Stimulated activated CD4-positive, alpha-beta T cell treated with anti-CD3 and anti-CD28 coated beads, TNF-alpha, amount 100 ng/mL, for 1 hour (primary cell): Measurements from ENCODE around the gene MGAT3.

Source experiments
- DNase-seq, 3 donors: peaks; one replicate each; pipeline ENCODE4 v3.0.0-alpha.2; 2020; ENCODE audit warnings: low read depth in 3 of 3, low spot score in 1 of 3

MGAT3 gene

DNA sequence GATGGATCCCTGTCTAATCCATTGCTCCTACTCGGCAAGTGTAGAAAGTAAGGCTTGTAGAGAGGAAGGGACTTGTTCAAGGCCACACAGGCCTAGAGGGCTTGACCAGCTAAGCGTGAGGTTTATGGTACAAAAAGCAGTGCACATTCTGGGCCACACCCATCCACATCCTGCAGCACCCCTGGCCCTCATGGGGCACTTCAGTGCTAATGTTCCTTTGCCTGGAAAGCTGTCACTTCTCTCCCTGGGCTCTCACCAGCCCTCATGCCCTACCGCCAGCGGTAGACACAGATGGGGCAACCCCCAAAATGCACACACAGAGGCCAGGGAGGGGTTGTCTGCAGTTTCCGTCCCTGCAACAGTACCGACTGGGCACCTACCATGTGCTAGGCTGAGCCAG is 7.1 kb upstream of the MGAT3 start:
- no peak for DNase-seq

DNA sequence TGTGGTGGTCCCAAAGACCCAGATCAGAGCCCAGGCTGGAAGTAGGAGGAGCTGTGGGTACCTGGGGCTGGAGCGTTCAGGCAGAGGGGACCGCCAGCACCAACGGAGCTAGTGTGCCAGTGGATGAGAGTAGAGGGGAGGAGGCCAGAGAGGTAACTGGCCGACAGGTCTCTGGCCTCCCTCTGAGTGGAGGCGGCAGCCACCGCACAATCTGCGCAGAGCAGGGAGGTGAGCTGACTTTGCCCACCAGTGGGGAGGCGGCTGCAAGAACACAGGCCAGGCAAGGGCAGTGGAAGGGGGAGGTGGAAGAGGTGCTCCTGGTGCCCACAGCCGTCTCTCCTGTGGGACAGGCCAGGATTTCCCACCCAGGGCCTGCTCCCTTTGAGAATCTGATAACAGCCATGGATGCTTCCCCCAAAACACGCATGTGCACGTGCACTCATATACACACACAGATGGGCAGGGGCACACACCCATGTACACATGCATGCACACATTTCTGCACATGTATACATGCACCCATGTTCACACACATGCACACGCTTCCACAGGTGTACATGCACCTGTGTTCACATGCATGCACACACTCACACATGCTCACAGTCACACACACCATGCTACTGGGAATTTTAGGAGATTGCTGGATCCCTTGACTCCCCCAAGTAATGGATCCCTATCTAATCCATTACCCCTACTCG is 6.4 kb upstream of the MGAT3 start:
- no peak for DNase-seq

DNA sequence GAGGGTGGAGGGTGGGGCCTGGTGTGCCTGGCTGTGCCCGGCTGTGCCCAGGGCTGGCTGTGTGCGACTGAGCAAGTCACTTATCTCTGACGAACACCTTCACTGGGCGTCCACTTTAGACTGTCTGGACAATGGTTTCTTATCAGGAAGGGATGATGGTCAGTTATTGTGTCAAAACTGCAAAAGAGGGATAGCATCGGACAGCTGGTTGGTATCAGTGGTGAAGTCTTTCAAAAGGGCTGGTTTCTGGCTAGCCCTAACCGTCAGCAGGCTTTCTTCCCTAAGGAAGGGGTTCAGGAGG is 4.1 kb upstream of the MGAT3 start:
- DNase-seq = no peak

DNA sequence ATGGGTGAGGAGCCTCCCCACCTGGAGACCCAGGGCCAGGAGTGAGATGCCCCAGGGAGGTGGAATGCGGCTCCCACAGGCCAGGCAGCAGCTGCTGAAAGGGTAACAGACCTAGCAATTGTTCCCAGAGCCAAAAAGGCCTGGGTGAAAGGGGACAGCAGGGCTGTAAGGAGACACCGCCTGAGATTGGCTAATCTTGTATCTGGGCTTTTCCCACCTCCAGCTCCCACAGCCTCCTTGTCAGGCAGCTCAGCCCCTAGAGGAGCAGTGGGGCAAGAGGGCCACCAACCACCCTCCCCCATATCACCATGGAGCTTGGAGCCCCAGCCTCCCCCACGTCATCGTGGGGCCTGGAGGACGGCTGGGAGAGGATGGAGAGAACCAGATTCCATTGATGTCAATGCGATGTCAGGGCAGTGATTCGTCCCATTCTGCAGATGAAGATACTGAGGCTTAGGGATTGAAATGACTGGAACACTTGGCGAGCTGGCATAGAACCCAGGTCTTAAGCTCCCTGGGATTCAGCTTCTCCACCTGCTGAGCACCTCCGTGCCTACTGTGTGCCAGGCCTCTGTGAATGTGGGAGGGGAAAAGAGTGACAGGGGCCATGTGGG is 2.9 kb upstream of the MGAT3 start:
- DNase-seq = no peak

DNA sequence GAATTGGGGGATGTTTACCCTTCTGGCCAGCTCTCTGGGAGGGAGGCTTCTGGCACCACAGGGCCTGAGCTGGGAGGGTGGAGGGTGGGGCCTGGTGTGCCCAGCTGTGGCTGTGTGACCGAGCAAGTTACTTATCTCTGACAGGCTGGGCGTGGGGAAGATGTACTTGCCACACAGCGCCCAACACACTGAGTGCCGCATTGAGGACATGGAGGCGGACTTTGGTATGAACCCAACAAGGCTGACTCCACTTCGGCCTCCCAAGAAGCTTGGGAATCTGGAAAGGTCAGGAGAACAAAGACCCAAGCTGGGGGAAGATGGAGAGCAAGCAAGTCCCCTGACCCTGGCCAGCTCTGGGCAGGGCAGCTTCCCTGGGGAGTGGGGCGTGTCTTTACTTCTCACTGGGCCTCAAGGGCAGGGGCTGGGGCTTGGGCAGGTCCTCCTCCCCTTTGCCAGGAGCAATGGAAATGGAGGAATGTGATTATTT is 2.4 kb upstream of the MGAT3 start:
- DNase-seq = no peak

DNA sequence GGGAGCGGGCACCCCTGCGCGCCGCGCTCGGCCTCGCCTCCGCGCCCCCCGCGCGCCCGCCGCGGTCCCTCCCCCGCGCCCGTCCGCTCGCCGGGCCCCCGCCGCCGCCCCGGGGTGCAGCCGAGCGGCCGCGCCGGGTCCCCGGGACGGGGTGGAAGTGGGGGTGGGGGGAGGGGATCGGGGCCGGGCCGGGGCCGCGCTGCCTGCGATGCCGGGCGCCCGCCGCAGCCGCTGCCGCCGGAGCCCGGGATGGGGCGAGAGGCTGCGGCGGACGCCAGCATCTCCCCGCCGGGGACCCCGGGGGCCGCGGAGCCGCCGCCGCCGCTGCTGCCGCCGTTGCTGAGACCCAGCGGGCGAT is 365 bp downstream of the MGAT3 start:
- no peak for DNase-seq

DNA sequence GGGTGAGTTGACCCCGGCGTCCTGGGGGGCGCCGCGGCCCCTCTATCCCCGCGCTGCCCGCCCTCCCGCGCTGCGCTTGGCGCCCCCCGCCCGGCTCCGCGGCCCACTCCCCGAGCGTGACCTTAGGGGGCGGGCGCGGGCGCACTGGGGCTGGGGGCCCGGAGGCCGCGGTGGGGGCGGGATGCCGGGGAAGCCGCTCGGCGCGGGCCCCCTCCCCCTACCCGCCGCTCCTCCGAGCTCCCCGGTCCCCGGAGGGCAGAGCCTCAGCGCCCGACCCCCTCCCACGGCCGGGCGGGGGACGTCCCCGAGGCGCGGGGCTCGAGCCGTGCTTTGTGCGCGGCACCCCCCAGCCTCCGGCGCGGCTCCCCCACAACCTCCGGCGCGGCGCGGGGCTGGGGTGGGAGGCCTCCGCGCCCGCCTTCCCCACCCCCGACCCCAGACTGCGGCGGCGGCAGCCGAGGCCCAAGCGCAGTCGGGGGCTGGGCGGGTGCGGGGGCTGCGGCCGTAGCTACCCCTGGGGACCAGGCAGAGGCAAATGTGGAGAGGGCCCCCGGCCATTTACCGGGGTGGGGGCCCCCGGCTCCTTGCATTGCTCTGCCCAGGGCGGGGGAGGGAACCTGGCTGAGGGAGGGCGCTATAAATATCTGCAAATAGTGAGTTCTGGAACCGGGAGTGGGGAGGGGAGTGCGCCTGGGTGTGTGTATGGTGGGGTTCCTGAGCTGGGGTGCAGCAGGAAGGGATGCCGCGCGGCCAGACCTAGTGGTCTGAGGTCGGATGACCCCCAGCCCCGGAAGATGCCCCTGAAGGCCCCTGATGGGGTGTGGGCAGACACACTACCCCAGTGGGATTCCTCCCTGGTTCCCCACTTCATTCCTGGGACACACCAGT is 988 bp downstream of the MGAT3 start:
- DNase-seq = no peak

DNA sequence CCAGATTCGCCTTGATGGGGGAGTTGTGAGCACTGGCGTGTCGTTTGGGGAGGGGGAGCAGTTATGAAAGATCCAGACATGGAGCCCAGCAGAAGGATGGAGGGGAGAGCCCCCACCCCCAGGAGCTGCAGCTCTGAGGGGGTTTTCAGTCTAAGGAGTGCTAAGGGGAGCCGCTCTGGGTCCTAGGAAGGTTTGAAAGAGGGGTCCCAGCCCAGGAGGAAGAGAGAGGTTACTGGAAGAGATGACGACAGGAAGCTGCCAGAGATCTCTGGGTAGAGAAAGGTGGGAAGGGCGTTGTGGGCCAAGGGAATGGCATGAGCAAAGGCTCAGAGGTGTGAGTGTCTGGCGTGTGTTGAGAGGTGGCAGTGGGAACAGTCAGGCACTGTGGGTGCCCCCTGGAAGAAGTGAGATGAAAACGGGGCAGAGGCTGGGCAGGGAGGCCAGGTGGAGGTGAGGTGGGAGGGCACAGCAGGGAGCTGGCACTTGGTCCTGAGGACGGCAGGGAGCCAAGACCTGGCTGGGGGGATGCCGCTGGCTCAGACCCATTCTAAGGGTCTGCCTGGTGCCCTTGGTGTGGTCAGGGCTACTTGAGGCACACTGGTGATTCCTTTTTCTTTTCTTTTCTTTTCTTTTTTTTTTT is 1.8 kb downstream of the MGAT3 start:
- DNase-seq = no peak

DNA sequence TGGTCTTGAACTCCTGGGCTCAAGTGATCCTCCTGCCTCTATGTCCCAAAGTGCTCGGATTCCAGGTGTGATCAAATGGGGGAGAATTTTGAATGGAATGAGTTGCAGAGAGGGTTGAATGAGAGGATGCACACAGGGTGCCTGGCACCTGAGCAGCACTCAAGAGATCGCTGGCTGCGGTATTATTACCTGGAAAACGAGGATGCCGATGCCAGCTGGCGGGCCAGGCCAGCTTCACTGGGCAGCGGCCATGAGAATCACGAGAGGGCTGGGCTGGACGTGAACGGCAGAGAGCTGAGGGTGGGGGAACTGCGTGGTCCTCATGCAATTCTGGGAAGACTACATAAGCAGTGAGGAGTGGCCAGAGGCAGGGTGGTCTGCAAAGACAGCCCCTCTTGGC is 2.9 kb downstream of the MGAT3 start:
- no peak for DNase-seq

DNA sequence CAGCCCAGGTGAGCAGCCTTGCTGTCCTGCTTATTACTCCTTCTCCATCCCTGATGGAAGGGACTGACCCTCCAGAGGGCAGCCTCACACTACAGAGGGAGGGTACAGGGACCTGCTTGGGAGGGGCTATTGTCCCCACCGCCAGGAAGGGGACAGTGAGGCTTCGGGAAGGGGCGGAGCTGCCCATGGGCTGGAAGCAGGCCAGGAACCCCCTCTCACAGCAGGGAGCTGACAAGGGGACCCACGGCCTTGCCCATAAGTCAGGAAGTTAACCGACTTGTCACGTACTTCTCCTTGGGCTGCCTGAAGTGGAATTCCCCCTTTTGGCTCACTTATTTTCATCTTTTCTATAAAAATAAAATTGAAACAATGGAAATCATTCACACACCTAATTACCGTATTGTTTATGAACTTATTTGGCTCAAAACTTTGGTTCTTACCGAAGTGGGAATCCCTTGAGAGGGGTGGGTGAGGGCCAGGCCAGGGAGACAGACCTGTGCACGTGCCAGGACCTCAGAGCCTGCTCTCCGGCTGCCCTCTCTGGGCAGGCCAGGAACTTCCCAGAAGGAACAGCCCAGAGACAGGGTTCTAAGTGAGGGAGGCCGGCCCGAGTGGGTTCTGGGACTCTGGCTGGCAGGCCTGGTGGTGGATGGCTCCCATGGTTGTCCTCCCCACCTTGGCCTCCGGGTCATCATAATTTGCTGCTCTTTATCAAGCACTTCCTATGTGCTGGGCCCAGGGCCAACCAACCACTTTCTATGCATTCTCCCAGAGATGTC is 5.8 kb downstream of the MGAT3 start:
- DNase-seq = no peak

DNA sequence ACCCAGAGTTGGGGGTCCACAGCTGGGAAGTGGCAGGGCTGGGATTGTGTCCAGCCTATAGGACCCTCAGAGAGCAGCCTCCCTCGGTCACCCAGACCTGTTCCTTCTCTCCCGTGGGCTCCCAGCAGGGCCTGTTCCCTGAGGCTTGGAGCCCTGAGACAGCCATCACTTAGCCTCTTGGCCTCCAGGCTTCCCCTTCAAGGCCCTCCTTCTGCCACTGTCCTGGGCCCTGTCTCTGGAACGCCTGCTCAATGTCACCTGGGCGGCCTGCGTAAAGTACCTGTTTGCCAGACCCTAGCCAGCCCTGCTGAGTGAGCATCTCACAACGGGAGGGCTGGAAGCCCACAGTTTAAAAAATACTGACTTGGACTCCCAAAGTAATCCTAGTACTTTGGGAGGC is 6.5 kb downstream of the MGAT3 start:
- no peak for DNase-seq

DNA sequence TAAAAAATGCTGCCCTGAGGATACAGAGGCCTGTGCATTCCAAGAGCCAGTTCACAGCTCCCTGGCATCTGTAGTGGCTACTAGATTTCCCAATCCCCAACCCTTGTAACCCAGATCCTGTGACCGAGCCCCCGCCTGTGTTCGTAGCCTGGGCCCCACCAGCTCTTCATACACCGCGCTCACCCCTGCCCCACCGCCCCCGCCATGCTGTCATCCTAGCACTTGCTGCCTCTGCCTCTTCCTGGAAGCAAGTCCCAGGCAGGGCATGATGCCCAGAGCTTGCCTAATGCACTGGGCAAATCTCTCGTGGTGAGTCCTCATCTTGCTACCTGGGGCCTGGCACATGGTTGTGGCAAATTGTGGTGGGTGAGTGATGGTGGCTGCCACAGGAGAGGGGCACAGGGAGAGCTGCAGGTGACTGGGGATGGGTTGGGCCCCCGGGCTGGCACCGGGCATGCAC is 7.1 kb downstream of the MGAT3 start:
- no peak for DNase-seq

DNA sequence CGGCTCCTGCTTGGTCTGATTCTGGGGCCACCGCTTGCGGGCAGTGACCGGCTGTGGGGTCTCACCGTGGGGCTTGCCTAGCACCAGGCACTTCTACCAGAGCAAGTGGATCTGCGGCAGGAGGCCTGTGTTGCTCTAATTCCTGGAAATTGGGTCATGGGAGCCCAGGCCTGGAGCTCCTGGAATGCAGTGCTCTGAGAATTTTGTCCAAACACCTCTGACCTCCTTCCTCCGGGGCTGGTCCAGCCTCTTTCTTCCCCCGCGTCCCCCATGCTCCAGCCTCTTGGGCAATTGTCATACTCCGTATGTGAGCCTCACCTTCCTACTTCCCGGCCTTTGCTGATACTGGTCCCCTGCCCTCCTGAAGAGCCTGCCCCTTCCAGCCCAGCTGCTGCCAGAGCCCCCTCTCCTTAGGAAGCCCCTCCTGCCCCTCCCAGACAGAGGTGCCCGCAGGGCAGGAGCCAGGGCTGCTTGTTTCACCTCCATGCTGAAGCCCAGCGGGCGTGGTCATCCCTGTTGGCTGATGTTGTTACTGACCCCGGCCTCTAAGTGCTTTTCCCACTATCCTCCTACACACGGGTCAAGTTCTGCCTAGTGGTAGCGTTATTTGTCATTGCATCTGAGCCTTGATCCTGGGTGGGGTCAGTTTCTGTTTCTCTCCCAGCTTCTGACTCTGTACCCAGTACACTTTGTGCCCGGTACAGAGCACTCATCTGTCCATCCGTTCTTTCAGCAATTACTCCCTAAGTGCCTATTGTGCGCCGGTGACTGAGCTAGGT is 9.6 kb downstream of the MGAT3 start:
- no peak for DNase-seq

DNA sequence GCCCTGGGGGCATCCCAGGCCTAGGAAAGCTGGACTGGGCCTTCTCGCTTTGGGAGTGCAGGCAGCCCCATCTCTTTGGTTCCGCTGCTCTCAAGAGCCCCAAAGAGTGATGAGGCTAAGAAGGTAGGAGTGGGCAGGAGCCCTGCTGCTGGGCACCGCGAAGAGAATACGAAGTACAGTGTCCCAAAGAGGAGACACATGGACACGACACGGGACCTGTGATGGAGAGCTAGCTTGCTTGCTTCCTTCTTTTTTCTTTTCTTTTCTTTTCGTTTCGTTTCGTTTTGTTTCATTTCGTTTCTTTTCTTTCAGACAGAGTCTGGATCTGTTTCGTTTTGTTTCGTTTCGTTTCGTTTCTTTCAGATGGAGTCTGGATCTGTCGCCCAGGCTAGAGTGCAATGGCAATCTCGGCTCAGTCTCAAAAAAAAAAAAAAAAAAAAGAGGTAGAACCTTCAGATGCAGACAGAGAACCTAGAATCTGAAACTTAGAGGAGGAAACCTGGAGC is 10.6 kb downstream of the MGAT3 start:
- no peak for DNase-seq

DNA sequence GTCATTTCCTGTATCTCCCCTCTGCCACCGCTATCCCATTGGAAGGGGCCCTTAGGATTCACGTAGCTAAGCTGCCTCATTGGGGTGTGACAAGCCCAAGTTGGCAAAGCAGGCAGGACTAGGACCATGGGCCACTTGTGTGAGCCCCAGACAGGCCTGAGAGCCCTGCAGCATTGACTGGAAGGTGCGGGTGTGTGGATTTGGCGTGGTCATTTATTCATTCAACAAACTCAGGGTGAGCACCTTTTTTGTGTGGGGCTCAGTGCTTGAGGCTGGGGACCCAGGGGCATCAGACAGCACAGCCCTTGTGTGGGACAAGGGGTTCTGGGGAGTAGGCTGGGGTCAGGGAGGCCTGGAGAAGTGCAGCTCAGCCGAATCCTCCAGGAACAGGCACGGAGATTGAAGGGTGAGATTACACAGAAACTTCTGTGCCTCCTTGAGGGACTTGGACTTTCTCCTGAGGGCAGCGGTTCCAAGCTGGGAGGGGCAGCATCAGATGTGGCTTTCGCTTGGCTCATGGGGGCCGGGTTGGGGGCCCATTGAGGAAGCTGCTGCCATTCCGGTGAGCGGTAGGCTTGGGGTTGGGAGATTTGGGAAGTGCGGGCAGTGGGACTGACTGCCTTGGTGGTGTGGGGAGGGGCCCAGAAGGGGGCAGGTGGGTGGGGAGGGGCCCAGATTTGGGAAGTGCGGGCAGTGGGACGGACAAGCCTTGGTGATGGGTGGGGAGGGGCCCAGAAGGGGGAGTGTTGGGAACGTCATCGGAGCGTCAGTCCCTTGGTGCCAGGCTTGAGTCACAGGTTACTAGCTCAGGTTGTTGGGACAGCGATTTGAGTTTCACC is 11.9 kb downstream of the MGAT3 start:
- DNase-seq = no peak

DNA sequence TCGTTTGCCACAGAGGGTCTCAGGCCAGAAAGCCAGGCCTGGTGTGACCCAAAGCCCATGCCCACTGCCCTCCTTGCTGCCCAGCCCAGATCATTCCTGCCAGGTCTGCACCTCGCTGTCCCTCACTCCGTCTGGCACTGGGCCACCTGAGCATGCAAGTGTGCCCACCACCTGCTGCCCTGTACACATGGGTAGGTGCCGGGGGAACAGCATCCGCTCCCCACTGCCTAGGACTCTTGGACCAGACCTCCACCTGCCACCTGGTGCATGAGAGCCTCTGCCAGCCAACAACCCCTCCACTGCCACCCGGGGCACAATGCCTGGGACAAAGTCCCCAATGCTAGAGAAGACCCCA is 12.5 kb downstream of the MGAT3 start:
- no peak for DNase-seq

DNA sequence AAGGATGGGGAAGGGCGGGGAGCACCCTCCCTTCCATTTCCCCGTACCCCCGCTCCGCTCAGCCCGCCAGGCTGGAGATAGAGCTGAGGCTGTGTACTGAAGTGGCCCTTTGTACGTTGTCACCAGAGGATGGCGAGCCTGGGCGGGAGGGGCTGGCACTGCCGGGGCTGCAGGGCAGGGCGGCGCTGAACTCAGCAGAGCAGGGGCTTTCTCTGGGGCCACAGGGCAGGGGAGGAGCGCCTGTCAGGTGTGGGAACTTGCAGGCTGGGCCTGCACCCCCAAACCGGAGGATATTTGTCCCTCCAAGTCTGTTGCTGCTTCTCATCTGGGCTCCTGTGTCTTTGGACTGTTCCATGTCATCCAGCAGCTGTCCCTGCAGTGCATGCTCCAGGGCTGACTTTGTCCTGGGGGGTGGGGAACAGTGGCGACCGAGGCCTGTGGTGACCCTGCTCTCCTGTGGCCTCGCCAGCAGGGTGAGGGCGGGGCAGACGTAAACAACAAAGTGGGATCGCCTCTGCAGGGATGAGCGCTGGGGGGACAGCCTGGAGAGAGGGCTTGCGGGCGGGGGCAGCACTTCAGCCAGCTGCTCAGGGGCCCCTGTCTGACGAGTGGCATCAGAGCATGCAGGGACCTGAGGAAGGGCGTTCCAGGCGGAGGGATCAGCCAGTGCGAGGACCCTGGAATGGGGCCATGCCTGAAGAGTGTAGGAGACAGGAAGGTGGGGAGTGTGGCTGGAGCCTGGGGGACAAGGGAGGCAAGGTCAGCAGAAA is 13.1 kb downstream of the MGAT3 start:
- DNase-seq = no peak

DNA sequence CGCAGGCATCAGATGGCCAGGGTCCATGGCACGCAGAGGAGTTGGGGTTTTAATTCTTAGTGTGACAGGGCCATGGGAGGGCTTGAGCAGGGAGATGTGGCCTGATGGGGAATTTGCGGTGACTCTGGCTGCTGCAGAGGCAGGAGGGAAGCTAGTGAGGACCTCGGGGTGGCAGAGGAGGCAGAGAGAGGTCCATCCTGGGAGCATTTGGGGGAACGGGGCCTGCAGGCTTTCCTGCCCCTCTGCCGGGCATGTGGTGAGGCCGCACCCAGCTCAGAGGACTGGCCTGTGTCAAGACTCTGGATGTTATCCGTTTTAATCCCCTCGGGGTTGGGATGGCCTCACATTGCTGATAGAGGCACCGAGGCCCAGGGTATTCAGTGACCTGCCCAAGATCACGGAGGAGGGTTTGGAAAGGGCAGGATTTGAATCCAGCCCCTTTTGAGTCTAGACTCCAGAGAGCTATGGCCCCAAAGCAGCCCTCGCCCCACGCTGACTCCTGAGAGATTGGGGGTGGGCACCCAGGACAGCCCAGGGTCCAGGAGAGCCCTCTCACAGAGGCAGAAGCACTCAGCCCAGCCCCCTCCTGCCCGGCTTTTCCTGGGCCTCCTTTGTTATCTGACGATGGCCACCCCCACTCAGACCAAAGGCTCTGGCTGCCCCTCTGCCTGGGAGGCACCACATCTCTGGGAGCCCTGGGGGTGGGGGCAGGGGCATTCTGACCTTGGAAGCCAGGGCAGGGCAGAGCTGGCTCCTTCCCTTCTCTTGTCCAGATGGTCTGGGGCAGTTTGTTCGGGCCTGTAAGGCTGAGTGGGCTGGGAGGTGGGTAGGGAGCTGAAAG is 13.9 kb downstream of the MGAT3 start:
- DNase-seq = no peak
